HG02642 (cell line): ENCODE measurements around the gene CEBPA.
A peak's percentile ranks its signal among the peaks of the same experiment; 100 is the strongest.

Experiments
- ATAC-seq: cut with Tn5 transposase; IDR thresholded peaks from one replicate; pipeline ENCODE4 v1.9.1; 2021; ENCODE audit warnings: mild to moderate bottlenecking; ENCODE audit not compliant: unreplicated experiment, poor library complexity

Gene CEBPA

DNA sequence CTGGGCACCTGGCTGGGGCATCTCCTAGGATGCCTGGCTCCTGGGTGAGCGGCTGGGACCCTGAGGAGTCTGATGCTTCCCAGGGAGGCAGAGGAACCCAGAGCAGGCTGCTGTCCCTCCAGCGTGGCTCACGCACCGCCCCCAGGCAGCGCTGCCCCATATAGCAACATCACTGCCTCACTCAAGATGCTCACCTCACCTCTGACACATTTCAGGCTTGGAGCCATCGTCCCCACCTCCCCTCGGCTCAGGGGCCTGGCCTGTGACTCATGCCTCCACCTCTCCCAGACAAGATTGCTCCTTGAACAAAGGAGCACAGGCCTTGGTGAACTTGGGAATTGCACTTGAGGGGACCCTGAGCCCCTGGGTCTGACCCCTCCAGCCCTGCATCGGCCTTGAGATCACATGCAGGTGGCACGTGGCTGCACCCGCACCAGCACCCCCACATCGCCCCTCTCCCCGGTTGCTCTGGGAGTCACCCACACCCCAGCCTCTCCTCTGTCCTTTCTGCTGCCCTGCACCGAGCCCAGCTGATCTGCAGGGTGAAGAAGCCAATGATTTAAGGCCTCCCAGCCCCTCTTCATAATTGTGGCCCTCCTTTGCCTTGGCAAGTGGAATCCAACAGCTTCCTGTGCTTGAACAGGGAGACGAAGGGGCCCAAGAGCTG, 11.2 kb downstream of the CEBPA start:
- no peak for ATAC-seq

DNA sequence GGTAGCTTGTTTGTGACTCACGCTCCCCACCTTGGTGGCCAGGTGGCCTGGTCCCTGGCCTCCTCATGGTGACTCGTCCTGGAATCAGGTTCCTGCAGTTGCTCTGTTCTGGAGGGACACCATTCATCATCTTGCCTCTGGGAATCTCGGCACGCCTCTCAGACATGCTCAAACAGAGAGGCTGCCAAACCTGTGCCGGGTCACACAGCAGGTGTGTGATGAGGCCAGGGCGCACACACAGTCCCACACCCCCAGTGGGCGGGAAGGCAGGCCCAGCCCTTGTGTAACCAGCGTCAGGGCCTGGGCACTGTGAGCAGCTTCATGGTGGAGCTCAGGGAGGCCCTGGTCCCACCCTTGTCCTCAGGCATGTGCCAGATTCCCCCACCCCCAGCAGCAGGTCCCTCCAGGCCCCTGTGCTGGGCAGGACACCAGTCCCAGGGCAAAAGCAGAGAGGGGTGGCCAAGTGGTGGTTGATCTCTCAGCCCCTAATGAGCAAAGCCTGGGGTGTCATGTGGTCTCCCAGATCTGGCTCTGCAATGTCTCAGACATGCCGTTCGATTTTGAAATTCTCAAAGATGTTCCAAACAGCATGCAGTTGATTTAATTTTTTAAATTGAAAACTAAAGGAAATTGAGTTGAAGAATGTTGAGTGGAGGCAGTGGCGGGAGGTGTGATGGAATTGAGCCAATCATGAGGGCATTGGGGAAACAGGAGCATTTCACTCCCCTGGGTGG, 12.1 kb downstream of the CEBPA start:
- no peak for ATAC-seq

DNA sequence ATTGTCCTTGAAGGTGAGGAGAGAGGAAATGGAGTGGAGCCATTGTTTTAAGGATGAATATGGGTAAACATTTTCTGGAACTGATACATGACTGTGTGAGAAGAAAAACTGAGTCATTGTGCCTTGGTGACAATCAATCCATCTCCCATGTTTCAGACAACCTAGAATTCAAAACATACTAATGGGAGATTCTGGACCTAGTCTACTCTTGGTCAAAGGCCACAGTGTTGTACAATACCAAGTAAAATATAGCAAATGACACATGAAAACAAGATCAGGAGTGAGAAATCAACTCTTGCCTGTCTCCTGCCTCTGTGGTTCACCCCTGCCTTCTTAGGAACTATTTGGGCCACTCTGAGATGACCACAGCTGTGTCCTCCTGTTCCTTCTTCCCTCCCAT, 13.1 kb downstream of the CEBPA start:
- ATAC-seq, result no peak

DNA sequence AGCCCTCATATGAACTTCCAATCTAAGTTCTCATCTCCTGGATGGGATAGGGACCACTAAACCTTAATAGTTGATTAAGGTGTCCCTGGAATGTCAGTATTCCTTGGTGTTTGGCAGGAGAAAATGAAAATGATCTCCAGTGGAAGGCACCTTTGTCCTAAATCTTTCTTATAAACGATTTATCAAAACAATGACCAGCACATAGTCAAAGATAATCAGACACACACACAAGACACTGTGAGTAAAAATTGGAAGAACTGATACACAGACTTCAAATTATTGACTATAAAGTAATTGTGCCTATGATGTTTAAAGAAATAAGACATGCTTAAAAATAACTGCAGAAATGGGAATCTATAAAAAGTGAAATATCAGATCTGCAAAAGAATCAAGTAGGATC, 13.7 kb downstream of the CEBPA start:
- no peak for ATAC-seq

DNA sequence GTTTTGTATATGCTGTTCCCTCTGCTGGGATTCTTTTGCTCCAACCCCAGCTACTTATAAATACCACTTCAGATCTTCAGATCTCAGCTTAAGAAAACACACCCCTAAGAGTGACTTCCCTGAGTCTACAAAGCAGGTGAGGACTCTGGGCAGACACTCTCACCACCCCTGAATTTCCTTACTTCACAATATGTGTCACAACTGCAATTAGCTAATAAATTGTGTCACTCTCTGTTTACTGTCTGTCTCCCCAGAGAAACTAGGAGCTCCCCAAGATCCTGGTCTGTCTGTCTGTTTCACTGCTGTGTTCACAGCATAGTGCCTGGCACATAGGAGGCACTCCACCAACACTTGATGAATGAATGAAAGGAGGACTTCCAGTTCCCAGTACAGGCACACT, 14.4 kb downstream of the CEBPA start:
- ATAC-seq, result no peak

DNA sequence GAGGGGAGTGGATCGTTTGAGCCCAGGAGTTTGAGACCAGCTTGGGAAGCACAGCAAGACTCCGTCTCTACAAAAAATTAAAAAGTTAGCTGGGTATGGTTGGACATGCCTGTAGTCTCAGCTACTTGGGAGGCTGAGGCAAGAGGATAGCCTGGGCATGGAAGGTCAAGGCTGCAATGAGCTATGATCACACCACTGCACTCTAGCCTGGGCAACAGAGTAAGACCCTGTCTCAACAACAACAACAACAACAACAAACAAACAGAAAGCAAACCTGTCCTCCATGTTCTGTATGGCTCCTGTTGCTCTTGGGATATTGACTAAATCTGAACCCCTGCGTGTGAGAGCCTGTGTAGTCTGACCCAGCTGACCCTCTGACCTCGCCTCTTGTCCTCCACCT, 14.9 kb downstream of the CEBPA start:
- no peak for ATAC-seq

DNA sequence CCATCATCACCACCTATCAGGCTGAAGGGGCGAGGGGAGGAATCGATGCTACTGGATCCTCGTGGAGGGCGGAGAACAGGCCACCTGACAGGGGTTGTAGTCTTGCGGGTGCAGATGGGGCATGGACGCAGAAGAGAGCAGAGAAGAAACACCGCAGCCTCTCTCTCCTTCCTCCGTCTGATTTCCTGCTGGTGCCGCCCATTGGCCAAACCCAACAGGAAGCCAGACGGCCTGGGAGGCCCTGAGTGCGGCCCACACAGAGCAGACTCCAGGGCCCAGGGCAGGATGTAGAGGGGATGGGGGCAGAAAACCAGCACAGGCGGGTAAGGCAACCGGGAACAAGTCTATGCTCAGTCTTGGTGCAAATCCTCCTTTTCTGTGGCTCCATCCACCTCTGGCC, 15.4 kb downstream of the CEBPA start:
- no peak for ATAC-seq

DNA sequence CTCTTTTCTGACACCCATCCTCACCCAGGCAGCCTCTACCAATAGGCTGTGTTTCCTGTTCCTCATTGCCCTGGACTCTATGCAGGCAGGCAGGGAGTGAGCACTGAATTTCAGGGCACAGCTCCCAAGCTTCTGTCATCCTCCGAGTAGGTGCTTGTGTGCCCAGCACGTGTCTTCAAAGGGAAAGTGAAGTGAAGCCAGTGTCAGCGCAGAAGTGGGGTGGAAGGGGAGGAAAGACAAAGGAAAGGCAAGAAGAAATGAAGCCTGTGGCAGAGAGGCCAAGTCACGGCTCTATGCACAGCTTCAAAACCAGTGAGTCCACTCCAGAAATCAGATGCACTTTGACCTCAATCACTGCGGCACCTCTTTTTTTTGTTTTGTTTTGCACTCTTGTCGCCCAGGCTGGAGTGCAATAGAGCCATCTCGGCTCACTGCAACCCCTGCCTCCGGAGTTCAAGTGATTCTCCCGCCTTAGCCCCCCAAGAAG, 16.9 kb downstream of the CEBPA start:
- ATAC-seq, result no peak

DNA sequence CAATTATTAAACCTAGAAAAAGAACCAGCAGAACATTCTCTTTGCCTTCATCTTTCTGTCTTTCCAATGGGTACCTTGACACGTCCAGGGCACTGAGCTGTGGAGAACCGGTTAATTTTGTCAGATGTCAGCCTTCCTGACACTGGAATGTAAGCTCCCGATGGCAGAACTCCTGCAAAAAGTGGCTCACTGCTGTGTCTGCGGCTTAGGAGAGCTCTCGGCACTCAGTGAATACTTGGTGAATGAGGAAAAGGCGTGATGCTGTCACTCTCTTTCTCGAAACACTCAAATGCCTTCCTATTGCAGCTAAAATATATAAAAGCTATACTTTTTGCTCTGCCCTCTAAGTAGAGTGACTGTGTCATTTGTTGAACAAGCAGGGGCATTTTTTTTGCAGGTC, 17.6 kb downstream of the CEBPA start:
- ATAC-seq, result no peak

DNA sequence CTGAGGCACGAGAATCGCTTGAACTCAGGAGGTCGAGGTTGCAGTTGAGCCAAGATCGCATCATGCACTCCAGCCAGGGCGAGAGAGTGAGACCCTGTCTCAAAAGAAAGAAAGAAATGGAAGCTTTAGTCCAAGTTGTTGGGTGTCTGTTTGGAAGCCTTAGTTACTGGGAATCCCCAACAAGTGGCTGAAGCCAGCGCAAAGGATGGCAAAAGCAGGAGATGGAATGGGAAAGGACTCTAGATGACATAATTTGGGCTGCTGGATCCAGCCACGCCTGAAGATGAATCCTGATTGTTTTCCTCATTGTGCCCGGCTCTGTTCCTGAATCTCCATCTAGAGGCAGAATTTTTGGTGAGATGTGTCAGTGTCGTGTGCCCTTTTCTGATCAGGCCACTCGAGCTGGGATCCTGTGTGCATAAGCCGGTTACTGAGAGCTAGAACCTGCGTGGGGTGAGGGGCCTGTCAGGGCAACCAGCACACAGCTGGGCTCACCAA, 18.1 kb downstream of the CEBPA start:
- no peak for ATAC-seq

DNA sequence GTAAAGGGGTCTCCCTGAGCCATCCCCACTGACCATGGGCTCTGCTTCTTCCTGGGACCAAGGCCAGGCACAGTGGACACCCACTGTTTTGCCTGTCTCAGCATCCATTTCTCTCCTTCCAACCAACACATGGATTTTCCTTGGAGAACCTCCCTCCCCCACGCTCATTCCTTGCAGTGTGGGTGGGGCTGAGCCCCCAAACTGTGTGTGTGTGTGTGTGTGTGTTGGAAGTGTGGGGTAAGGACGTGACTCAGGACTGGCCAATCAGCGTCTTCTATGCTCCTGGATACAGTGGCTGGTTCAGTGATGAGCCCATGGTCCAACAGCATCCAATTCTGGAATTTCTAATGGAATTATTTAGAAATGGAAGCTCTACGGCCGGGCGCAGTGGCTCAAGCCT, 18.7 kb downstream of the CEBPA start:
- no peak for ATAC-seq

DNA sequence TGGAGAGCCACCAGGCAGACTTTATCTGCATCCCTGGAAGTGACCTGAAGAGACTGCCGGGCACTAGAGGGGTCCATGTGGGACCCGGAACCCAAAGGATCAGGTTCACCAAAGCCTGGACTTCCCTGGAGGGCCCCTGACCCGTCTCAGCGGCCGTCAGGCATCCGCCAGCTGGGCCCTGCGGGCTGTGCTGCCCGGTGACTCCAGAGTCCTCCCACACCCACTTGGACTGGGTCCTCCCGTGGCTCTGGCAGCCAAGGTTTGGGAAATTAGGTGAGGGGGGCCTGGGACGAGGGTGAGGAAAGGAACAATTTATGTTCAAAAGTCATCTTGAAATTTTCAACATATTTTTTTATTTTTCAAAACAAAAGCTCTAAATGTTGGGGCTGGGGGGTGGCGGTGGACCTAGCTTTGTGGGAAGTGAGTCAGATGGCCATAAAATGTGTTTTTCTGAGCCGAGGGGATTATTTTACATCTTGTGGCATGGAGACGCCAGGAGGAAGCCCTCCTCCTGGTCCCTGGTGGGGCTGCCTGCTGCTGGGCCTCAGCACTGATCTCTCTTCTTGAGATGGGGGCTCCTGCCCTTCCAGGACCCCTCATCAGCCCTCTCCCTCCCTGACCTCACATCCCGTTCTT, 20.2 kb downstream of the CEBPA start:
- no peak for ATAC-seq

DNA sequence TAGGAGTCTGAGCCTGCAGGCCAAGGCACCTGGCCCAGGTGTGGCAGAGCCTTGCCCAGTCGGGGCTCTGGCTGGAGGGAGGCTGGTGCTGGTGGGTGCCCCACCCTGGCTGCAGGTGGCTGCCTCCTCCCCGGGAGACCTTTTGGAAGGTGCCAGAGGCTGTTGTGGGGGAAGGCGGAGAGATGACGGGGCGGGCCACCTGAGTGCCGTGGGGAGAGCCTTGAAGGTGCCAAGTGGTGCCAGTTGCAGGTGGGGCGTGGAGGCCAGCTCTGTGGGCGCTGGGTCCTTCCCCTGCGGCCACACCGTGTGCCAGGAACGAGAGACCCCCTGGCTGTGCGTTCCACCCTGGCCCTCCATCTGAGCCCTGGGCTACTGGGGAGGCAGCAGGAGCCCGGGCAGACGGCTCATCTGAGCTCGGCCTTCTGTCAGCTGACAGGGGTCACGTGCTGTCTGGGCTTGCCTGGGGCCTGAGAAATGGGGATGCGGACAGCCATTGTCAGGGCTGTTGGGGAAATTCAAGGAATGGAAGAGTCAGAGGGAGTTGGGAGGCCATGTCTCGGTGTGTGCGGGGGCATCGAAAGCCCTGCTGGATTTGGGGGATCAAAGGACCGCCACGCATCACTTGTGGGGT, 20.9 kb downstream of the CEBPA start:
- no peak for ATAC-seq

DNA sequence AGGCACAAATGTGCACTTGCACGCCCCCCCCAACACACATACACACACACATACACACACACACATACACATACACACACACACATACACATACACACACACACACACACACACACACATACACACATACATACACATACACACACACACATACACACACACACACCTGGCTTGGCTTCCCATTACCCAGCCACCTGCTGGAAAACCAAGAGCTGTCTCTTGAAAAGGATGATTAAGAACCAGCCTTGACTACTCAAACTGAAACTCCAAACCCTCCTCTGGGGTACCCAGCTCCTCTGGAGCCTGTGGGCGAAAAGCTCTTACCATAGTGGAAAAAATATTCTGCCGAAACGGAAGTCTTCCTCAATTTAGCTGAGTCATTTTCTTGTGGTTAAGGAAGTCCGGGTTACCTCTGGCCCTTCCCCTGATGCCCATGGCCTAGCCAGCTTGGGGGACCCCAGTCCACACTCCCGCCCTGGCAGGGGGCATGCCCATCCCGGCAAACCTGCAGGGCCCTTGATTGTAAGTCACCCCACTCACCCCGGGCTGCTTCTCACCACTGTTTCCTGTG, 21.9 kb downstream of the CEBPA start:
- ATAC-seq, result peak; percentile 71

DNA sequence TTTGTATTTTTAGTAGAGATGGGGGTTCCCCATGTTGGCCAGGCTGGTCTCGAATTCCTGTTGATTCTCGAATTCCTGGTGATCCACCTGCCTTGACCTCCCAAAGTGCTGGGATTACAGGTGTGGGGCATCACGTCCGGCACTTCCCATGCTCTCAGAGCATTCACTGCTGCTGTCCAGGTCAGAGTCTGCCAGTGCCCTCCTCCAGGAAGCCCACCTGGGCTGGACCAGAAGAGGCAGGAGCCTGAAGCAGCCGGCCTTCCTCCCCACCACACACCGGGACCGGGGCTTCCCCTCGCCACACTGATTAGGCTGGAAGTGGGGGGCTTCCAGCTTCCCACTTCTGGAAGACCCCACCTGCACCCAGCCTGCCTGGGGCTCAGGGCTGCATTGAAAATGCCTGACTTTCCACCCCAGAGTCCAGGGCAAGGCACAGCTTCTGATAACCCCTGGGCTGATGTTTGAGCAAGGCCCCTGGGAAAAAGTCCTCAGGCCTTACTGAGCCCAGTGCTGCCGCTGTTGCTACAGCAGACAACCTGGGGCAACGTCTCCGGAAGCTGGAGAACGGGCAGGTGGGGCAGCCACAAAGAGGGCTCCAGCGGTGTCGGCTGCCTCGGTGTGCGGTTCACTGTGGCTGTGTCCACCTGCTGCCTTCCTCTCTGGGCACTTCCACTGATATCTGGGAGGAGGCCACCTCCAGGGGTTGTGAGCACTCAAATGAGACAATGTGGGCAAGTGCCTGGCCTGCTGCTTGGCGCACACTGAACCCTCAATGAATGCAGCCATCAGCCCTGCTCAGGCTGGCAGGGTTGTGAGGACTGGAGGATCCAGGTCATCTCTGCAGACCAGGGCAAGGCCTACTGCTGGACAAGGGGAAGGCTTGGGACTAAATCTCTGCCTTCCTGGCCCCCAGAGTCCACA, 22.6 kb downstream of the CEBPA start:
- no peak for ATAC-seq

DNA sequence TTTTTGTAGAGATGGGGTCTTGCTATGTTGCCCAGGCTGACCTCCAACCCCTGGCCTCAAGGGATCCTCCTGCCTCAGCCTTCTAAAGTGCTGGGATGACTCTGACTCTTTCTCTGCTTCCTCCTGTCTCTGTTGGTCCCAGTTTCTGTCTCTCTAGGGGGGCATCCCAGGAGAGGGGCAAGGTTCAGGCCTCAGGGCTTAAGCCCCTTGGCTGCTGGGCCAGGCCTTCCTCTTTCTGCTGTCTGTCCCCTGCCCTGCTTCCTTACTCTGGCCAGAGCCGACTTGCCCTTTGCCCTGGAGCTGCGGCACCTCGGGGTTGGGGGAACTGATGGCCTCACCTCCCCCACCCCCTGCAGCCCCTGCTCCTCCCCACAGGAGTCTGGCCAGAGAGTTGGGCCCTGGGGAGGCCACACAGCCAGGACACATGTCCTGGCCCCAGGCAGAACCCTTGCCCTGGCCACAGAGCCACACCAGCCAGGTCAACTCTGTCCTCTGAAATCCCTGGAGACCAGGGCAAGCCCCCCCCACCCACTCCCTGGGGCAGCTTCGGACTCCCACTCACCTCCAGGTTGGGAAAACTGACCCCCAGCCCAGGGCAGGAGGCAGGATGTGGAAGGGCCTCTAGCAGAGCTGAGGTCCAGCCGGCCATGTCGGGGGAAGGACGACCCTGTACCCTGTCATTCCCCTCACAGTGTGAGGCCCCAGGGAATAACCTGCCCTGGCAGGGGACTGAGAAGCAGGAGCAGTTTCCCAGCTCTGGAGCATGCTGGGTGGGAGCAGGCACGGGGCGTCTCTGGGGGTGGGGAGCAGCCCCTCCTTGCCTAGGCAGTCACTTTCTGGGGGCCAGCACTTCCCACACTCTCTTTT, 23.7 kb downstream of the CEBPA start:
- ATAC-seq, result no peak

DNA sequence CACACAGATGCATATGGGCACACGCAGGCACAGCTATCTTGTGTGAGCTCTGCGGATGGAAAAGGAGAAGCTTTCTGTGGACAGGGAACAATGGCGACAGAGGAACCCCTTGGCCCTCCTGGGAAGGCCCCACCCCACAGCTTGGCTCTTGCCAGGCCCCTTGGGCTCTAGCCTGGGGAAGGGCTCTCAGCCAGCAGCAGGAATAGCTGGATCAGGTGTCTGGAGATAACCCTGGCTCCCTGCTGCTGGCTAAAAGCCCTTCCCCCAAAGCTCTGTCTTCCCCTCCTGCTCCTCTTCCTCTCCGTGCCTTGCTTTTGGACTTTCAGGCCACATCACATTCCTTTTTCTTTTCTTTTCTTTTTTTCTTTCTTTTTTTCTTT, 24.3 kb downstream of the CEBPA start:
- ATAC-seq, result no peak

DNA sequence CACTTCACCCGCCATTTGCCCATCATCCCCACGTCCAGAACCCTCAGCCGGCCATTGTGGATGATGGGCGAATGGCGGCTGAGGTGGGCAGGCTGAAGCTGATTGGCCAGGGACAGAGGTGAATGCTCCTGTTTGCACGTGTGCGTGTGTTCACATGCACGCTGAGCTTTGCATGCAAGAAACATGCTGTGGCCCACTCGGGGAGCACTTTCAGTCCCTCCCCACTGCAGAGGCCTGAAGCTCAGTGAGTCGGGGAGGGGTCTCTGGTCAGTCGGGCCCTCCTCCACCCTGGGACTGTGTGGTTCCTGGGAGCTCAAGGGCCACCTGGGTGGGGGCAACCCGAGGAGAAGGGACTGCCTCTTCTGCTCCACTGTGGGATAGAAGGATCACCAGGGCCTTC, 24.9 kb downstream of the CEBPA start:
- no peak for ATAC-seq
